ENCODE results near the gene GOLGA6L24.
"Not testable (repeated sequence)": the region's sequence is repeated elsewhere in the genome, so short reads cannot be mapped to it uniquely, and the experiment has no call there.

DNA sequence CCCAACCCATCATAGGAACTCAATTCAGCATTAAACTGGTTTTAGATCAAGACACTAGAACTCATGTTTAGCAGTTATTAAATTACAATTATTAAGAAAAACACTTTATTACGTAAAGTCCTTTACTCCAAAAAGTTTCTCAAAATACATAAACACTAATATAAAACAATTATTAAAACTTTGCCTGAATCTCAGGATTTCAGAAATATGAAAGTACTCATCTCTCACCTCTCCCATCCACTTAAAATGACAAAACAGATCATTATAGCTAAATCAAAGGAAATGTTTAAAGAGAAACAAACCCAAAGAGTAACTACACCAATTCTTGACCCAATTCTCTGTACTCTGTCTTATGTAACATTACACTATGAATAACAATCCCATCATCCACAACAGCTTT lies 38.2 kb downstream of the GOLGA6L24 start:
- TF ChIP-seq, protein P1, sequence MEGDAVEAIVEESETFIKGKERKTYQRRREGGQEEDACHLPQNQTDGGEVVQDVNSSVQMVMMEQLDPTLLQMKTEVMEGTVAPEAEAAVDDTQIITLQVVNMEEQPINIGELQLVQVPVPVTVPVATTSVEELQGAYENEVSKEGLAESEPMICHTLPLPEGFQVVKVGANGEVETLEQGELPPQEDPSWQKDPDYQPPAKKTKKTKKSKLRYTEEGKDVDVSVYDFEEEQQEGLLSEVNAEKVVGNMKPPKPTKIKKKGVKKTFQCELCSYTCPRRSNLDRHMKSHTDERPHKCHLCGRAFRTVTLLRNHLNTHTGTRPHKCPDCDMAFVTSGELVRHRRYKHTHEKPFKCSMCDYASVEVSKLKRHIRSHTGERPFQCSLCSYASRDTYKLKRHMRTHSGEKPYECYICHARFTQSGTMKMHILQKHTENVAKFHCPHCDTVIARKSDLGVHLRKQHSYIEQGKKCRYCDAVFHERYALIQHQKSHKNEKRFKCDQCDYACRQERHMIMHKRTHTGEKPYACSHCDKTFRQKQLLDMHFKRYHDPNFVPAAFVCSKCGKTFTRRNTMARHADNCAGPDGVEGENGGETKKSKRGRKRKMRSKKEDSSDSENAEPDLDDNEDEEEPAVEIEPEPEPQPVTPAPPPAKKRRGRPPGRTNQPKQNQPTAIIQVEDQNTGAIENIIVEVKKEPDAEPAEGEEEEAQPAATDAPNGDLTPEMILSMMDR (IDR thresholded peaks at IDR 0.05): not testable (repeated sequence)
- TF ChIP-seq POLR2A (IDR thresholded peaks at IDR 0.05): not testable (repeated sequence)
